Liver (tissue), 9 donors: Measurements from ENCODE around the gene KRTAP10-2. TPM values are rescaled to one million over a fixed set of nuclear protein-coding genes. Genes with fewer than 3 reads are reported as not detected.

Source experiments
- DNase-seq: peaks from one replicate; pipeline ENCODE4 v3.0.0-alpha.2; 2017; ENCODE audit warnings: low spot score
- H3K27ac ChIP-seq, 2 donors: one replicate each; pipeline ENCODE4 v1.7.0; 2013; ENCODE audit warnings: inconsistent platforms in 2 of 2, low read length in 2 of 2, control low read depth in 1 of 2, low read depth in 1 of 2, mild to moderate bottlenecking in 1 of 2
- H3K27me3 ChIP-seq, 4 donors: one replicate each; pipeline versions ENCODE4 v1.6.1 to v1.7.0; 2013; ENCODE audit warnings: low read length in 3 of 4, inconsistent platforms in 1 of 4, mild to moderate bottlenecking in 1 of 4, moderate library complexity in 1 of 4; ENCODE audit not compliant: control insufficient read depth in 4 of 4, insufficient read depth in 4 of 4
- H3K36me3 ChIP-seq, 4 donors: one replicate each; pipeline versions ENCODE4 v1.6.1 to v1.7.0; 2013; ENCODE audit warnings: low read length in 3 of 4, mild to moderate bottlenecking in 3 of 4, low read depth in 1 of 4, moderate library complexity in 1 of 4; ENCODE audit not compliant: control insufficient read depth in 4 of 4, insufficient read depth in 3 of 4
- H3K4me1 ChIP-seq, 4 donors: one replicate each; pipeline versions ENCODE4 v1.6.1 to v1.7.0; 2013; ENCODE audit warnings: low read length in 3 of 4, mild to moderate bottlenecking in 3 of 4, moderate library complexity in 1 of 4; ENCODE audit not compliant: control insufficient read depth in 4 of 4, insufficient read depth in 4 of 4
- H3K4me3 ChIP-seq, 3 donors: one replicate each; pipeline versions ENCODE4 v1.6.1 to v1.7.0; 2013; ENCODE audit warnings: low read length in 3 of 3, control low read depth in 1 of 3, low read depth in 1 of 3, mild to moderate bottlenecking in 1 of 3
- H3K9ac ChIP-seq, 2 donors: one replicate each; pipeline ENCODE4 v1.7.0; 2013; ENCODE audit warnings: low read length in 2 of 2, mild to moderate bottlenecking in 2 of 2, moderate library complexity in 2 of 2, control low read depth in 1 of 2, low read depth in 1 of 2
- H3K9me3 ChIP-seq, 4 donors: one replicate each; pipeline versions ENCODE4 v1.6.1 to v1.7.0; 2013; ENCODE audit warnings: low read length in 3 of 4; ENCODE audit not compliant: control insufficient read depth in 4 of 4
- EGR1 ChIP-seq, 2 donors: IDR thresholded peaks; 2 replicates each; pipeline ENCODE4 v1.6.1; 2016 to 2018; ENCODE audit warnings: antibody characterized with exemption in 2 of 2, low read depth in 2 of 2
- FOXA1 ChIP-seq: IDR thresholded peaks from 2 replicates; pipeline ENCODE4 v1.6.1; 2016; ENCODE audit warnings: antibody characterized with exemption
- FOXA2 ChIP-seq: IDR thresholded peaks from 2 replicates; pipeline ENCODE4 v1.6.1; 2016; ENCODE audit warnings: antibody characterized with exemption
- GABPA ChIP-seq, 2 donors: IDR thresholded peaks in 1 of 2; conservative IDR thresholded peaks in 1 of 2; 2 replicates each; pipeline ENCODE4 v1.6.1; 2016; ENCODE audit warnings: antibody characterized with exemption in 2 of 2, mild to moderate bottlenecking in 1 of 2, moderate library complexity in 1 of 2
- HNF4A ChIP-seq, 2 donors: conservative IDR thresholded peaks; 2 replicates each; pipeline ENCODE4 v1.6.1; 2016; ENCODE audit warnings: antibody characterized with exemption in 2 of 2, mild to moderate bottlenecking in 2 of 2
- JUND ChIP-seq, 2 donors: IDR thresholded peaks; 2 replicates each; pipeline ENCODE4 v1.6.1; 2016; ENCODE audit warnings: antibody characterized with exemption in 2 of 2
- NR2F2 ChIP-seq: IDR thresholded peaks from 2 replicates; pipeline ENCODE4 v1.6.1; 2016; ENCODE audit warnings: antibody characterized with exemption
- RAD21 ChIP-seq, 2 donors: IDR thresholded peaks; 2 replicates each; pipeline ENCODE4 v1.6.1; 2016; ENCODE audit warnings: antibody characterized with exemption in 2 of 2, mild to moderate bottlenecking in 2 of 2
- SP1 ChIP-seq: IDR thresholded peaks from 2 replicates; pipeline ENCODE4 v1.6.1; 2018; ENCODE audit warnings: antibody characterized with exemption, mild to moderate bottlenecking
- TAF1 ChIP-seq: conservative IDR thresholded peaks from 2 replicates; pipeline ENCODE4 v1.6.1; 2016; ENCODE audit warnings: antibody characterized with exemption, mild to moderate bottlenecking
- YY1 ChIP-seq: IDR thresholded peaks from 2 replicates; pipeline ENCODE4 v1.6.1; 2016; ENCODE audit warnings: antibody characterized with exemption, mild to moderate bottlenecking
- WGBS: extraction: QIAGEN DNeasy Blood & Tissue Kit; methylation state at CpG from one replicate; pipeline ENCODE4 v1.1.7; 2013; 5-methylcytosine and 5-hydroxymethylcytosine counted together
- polyA plus RNA-seq, 2 donors: library from polyadenylated mRNA; stranded (reverse) in 1 of 2; unstranded in 1 of 2; fragments of 200-250 nt in 1 of 2; fragments of >200 nt in 1 of 2; fragmentation: Nextera tagmentation in 1 of 2; extraction: Ambion mirVana in 1 of 2; gene quantifications; one replicate each; pipeline versions ENCODE4 v1.2.1 to v1.2.3, GENCODE V29; 2013 to 2015
- total RNA-seq, 2 donors: library from RNA; depleted of rRNA; stranded (reverse); fragments of >200 nt; gene quantifications; one replicate each; pipeline ENCODE4 v1.2.3, GENCODE V29; 2014
- TF ChIP-seq, protein P1 (sequence below): IDR thresholded peaks from 2 replicates; pipeline ENCODE4 v1.6.1; 2016; ENCODE audit warnings: antibody characterized with exemption, mild to moderate bottlenecking
- TF ChIP-seq, protein P2 (sequence below): fragments of 150-350 bp; IDR thresholded peaks from 2 replicates; pipeline ENCODE4 v1.5.1; 2017; ENCODE audit warnings: improper control_type of control experiment, low read depth, low read length; ENCODE audit not compliant: missing input control
- TF ChIP-seq, protein P3 (sequence below): IDR thresholded peaks from 2 replicates; pipeline ENCODE4 v1.6.1; 2016; ENCODE audit warnings: antibody characterized with exemption
- TF ChIP-seq, protein P4 (sequence below): IDR thresholded peaks from 2 replicates; pipeline ENCODE4 v1.6.1; 2016; ENCODE audit warnings: antibody characterized with exemption
- TF ChIP-seq, protein P5 (sequence below): IDR thresholded peaks from 2 replicates; pipeline ENCODE4 v1.6.1; 2016; ENCODE audit warnings: antibody characterized with exemption
- donor health status: healthy.
- donor health status: healthy.
- donor health status: healthy.
- donor health status: healthy.
- donor health status: healthy.

Gene KRTAP10-2
- total and polyA plus RNA-seq, 4 donors = not detected

DNA sequence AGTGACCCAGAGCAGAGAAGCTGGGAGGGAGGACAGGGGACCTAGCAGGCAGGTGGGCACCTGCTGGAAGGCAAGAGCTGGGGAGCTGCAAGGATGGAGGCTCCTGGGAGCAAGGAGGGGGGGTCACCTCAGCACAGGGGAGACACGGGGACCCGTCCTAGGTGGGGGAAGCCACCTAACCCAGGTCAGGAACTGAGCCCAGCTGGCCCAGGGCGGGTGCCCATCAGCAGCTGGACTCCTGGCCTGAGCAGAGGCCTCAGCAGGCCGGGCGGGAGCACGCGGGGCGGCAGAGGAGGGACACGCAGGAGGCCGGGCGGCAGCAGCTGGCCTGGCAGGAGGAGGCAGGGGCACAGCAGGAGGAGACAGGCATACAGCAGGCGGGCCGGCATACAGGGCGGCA, 12.3 kb downstream of the KRTAP10-2 start:
- Histone ChIP-seq H3K27ac (no peak overlapping the region), H3K4me3 (no peak overlapping the region), H3K4me1 (no peaks in the 10 kb centered on the region), H3K27me3 (no peaks in the 10 kb centered on the region), H3K36me3 (no peaks in the 10 kb centered on the region), H3K9me3 (no peaks in the 10 kb centered on the region), H3K9ac (no peak overlapping the region)
- 73% methylated on average over 14 of the region's 14 CpGs for WGBS
- TF ChIP-seq HNF4A (conservative IDR thresholded peaks at IDR 0.05) (no peak), JUND (IDR thresholded peaks at IDR 0.05) (no peak), TAF1 (no peak), FOXA1 (no peak), YY1 (no peak), FOXA2 (no peak)
- TF ChIP-seq, protein P1, sequence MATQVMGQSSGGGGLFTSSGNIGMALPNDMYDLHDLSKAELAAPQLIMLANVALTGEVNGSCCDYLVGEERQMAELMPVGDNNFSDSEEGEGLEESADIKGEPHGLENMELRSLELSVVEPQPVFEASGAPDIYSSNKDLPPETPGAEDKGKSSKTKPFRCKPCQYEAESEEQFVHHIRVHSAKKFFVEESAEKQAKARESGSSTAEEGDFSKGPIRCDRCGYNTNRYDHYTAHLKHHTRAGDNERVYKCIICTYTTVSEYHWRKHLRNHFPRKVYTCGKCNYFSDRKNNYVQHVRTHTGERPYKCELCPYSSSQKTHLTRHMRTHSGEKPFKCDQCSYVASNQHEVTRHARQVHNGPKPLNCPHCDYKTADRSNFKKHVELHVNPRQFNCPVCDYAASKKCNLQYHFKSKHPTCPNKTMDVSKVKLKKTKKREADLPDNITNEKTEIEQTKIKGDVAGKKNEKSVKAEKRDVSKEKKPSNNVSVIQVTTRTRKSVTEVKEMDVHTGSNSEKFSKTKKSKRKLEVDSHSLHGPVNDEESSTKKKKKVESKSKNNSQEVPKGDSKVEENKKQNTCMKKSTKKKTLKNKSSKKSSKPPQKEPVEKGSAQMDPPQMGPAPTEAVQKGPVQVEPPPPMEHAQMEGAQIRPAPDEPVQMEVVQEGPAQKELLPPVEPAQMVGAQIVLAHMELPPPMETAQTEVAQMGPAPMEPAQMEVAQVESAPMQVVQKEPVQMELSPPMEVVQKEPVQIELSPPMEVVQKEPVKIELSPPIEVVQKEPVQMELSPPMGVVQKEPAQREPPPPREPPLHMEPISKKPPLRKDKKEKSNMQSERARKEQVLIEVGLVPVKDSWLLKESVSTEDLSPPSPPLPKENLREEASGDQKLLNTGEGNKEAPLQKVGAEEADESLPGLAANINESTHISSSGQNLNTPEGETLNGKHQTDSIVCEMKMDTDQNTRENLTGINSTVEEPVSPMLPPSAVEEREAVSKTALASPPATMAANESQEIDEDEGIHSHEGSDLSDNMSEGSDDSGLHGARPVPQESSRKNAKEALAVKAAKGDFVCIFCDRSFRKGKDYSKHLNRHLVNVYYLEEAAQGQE = no peak
- TF ChIP-seq, protein P2, sequence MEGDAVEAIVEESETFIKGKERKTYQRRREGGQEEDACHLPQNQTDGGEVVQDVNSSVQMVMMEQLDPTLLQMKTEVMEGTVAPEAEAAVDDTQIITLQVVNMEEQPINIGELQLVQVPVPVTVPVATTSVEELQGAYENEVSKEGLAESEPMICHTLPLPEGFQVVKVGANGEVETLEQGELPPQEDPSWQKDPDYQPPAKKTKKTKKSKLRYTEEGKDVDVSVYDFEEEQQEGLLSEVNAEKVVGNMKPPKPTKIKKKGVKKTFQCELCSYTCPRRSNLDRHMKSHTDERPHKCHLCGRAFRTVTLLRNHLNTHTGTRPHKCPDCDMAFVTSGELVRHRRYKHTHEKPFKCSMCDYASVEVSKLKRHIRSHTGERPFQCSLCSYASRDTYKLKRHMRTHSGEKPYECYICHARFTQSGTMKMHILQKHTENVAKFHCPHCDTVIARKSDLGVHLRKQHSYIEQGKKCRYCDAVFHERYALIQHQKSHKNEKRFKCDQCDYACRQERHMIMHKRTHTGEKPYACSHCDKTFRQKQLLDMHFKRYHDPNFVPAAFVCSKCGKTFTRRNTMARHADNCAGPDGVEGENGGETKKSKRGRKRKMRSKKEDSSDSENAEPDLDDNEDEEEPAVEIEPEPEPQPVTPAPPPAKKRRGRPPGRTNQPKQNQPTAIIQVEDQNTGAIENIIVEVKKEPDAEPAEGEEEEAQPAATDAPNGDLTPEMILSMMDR = no peak
- DNase-seq = peak; percentile 13

DNA sequence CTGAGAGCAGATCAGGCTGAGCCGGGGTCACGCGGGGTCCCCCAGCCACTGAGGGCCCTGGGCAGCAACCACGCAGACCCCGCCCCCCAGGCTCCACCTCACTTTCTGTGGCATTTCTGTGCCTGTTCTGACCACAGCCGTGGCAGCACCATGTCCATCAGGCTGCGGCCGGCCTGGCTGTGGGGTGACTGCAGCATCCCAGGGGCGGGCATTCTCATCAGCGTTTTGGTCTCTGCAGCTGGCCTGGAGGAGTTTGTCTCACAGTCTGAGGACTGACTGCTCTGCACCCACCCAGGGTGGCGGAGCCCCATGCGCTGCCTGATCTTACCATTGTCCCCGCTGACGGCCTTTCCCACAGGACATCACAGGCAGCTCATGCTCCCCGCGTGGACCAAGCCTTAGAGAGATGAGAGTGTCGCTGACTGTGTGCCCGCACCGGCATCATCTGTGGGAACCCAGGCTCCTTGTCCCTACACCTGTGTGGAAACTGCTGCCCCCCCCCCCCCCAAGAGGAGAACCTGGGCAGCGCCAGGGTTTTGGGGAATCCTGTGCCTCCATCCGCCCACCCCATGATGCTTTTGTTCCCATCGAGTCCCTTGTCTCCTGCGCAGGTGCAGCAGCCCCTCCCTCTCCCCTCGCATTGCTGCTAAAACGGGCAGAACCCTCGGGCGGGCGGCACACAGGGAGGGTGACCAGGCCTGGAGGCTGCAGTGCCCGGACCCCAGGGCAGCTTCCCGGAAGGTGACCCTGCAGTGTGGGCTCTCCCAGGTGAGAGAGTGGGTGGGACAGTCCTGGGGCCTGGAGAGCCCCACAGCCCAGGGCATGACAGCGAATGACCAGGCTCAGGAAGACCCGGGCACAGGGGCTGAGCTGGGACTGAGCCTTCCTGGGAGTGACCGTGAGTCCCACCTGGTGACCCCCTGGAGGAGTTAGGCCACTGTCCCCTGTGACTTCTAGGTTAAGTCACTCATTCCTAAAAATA, 13.1 kb downstream of the KRTAP10-2 start:
- Histone ChIP-seq H3K27me3 (no peaks in the 10 kb centered on the region), H3K36me3 (no peaks in the 10 kb centered on the region), H3K9ac (no peak overlapping the region), H3K9me3 (no peaks in the 10 kb centered on the region), H3K4me1 (no peaks in the 10 kb centered on the region), H3K4me3 (no peak overlapping the region), H3K27ac (no peak overlapping the region)
- no peak for DNase-seq
- 95% methylated on average over 33 of the region's 33 CpGs for WGBS
- no peak for TF ChIP-seq GABPA (IDR thresholded peaks at IDR 0.05 in 1 of 2, conservative IDR thresholded peaks at IDR 0.05 in 1 of 2)
- no peak for TF ChIP-seq JUND (IDR thresholded peaks at IDR 0.05)
- TF ChIP-seq TAF1 = no peak
- TF ChIP-seq, protein P3, sequence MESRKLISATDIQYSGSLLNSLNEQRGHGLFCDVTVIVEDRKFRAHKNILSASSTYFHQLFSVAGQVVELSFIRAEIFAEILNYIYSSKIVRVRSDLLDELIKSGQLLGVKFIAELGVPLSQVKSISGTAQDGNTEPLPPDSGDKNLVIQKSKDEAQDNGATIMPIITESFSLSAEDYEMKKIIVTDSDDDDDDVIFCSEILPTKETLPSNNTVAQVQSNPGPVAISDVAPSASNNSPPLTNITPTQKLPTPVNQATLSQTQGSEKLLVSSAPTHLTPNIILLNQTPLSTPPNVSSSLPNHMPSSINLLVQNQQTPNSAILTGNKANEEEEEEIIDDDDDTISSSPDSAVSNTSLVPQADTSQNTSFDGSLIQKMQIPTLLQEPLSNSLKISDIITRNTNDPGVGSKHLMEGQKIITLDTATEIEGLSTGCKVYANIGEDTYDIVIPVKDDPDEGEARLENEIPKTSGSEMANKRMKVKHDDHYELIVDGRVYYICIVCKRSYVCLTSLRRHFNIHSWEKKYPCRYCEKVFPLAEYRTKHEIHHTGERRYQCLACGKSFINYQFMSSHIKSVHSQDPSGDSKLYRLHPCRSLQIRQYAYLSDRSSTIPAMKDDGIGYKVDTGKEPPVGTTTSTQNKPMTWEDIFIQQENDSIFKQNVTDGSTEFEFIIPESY = no peak
- TF ChIP-seq HNF4A (conservative IDR thresholded peaks at IDR 0.05) = no peak
- no peak for TF ChIP-seq SP1
- TF ChIP-seq, protein P4, sequence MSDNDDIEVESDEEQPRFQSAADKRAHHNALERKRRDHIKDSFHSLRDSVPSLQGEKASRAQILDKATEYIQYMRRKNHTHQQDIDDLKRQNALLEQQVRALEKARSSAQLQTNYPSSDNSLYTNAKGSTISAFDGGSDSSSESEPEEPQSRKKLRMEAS = no peak
- no peak for TF ChIP-seq FOXA1
- TF ChIP-seq EGR1 (IDR thresholded peaks at IDR 0.05; ENCODE audit: low read depth in 2 of 2) = no peak
- TF ChIP-seq RAD21 (IDR thresholded peaks at IDR 0.05) = no peak
- TF ChIP-seq, protein P1 = no peak
- TF ChIP-seq NR2F2 = no peak
- no peak for TF ChIP-seq FOXA2
- TF ChIP-seq, protein P5, sequence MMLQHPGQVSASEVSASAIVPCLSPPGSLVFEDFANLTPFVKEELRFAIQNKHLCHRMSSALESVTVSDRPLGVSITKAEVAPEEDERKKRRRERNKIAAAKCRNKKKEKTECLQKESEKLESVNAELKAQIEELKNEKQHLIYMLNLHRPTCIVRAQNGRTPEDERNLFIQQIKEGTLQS = no peak
